Brain microvascular endothelial cell (primary cell): Measurements from ENCODE around the gene RGSL1.
"Not testable (repeated sequence)": the region's sequence is repeated elsewhere in the genome, so short reads cannot be mapped to it uniquely, and the experiment has no call there.

Experiments used
- DNase-seq: peaks from one replicate; pipeline ENCODE4 v3.0.0-alpha.2; 2020
- H3K27ac ChIP-seq: fragments of 250-450 bp; sonication (Bioruptor Pico); 2 replicates; pipeline ENCODE4 v1.5.1; 2020; ENCODE audit warnings: mild to moderate bottlenecking, moderate library complexity
- H3K27me3 ChIP-seq: fragments of 250-450 bp; sonication (Bioruptor Pico); replicated peaks from 2 replicates; pipeline ENCODE4 v1.5.1; 2020; ENCODE audit warnings: mild to moderate bottlenecking
- H3K36me3 ChIP-seq: fragments of 250-450 bp; sonication (Bioruptor Pico); replicated peaks from 2 replicates; pipeline ENCODE4 v1.5.1; 2020; ENCODE audit warnings: mild to moderate bottlenecking
- H3K4me3 ChIP-seq: 2 replicates; pipeline ENCODE4 v1.5.1; 2011; ENCODE audit warnings: low read depth, mild to moderate bottlenecking, control low read depth, low read length, moderate library complexity
- in situ Hi-C: cut with HindIII; loops from 2 replicates; pipeline ENCODE4 v1.10.0; 2017; ENCODE audit warnings: low sequenced_read_pairs, low pct_ligation_motif_present
- TF ChIP-seq, protein P1 (sequence below): IDR thresholded peaks from 2 replicates; pipeline ENCODE4 v1.5.1; 2011; ENCODE audit warnings: low read depth, mild to moderate bottlenecking, moderate library complexity, low read length, control low read depth, inconsistent platforms; ENCODE audit errors: missing control alignments

RGSL1 gene

GRCh38 chr1:182525342-182525741 lies 75.4 kb downstream of the RGSL1 start:
- no peaks in the 10 kb centered on the region for H3K27me3 ChIP-seq
- in situ Hi-C loops = no loop called here
- no peak for DNase-seq
- H3K4me3 ChIP-seq = no peak overlapping the region
- TF ChIP-seq, protein P1, sequence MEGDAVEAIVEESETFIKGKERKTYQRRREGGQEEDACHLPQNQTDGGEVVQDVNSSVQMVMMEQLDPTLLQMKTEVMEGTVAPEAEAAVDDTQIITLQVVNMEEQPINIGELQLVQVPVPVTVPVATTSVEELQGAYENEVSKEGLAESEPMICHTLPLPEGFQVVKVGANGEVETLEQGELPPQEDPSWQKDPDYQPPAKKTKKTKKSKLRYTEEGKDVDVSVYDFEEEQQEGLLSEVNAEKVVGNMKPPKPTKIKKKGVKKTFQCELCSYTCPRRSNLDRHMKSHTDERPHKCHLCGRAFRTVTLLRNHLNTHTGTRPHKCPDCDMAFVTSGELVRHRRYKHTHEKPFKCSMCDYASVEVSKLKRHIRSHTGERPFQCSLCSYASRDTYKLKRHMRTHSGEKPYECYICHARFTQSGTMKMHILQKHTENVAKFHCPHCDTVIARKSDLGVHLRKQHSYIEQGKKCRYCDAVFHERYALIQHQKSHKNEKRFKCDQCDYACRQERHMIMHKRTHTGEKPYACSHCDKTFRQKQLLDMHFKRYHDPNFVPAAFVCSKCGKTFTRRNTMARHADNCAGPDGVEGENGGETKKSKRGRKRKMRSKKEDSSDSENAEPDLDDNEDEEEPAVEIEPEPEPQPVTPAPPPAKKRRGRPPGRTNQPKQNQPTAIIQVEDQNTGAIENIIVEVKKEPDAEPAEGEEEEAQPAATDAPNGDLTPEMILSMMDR = no peak
- H3K36me3 ChIP-seq = no peaks in the 10 kb centered on the region
- H3K27ac ChIP-seq = no peak overlapping the region

DNA sequence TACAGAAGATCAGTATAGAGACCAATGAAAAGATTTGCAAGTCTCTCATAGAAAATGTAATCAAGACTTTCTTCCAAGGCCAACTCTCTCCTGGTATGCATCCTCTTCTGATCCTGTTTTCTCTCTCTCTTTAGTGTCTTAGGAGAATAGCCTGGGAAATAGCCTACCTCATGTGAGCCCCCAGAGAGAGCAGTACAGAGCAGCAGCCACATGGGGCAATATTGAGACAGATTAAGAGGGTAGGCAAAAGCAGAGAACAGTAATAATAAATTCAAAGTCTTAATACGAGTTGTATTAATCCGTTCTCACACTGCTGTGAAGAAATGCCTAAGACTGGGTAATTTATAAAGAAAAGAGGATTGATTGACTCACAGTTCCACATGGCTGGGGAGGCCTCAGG lies 77.7 kb downstream of the RGSL1 start:
- Histone ChIP-seq H3K27ac (no peak overlapping the region), H3K27me3 (no peaks in the 10 kb centered on the region), H3K4me3 (no peak overlapping the region), H3K36me3 (no peaks in the 10 kb centered on the region)
- peak; percentile 4 for DNase-seq
- TF ChIP-seq, protein P1 = peak; percentile 38
- in situ Hi-C loops = no loop called here

- H3K4me3 ChIP-seq, in situ Hi-C loops, H3K36me3 ChIP-seq, DNase-seq, H3K27me3 ChIP-seq, H3K27ac ChIP-seq: not testable (repeated sequence)
These were observed 78.3 kb downstream of the RGSL1 start for GRCh38 chr1:182528206-182528605.

- Histone ChIP-seq H3K27me3 (no peaks in the 10 kb centered on the region), H3K36me3 (no peaks in the 10 kb centered on the region)
- TF ChIP-seq, protein P1 = no peak
These were observed 84.0 kb downstream of the RGSL1 start for GRCh38 chr1:182533896-182534295.

DNA sequence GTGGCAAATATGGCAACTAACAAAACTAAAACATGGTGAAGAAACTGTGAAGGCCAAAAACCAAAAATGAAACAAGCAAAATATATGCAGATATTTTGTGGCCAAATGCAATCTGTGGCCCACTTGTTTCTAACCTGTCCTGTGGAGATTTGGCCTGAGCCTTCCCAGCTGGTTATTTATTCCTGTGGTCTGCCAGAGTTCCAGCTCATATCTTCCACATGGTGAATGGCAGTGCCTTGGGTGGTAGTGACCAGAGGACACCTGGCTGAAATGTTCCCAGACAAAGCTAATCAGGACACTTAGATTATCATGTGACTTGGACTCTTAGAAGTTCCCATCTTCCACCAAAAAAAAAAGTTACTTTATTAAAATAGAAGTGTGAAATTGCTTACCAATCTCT lies 99.4 kb downstream of the RGSL1 start:
- in situ Hi-C loops = no loop called here
- Histone ChIP-seq H3K36me3 (no peaks in the 10 kb centered on the region), H3K27ac (no peak overlapping the region), H3K4me3 (no peak overlapping the region), H3K27me3 (no peaks in the 10 kb centered on the region)
- DNase-seq = no peak
- TF ChIP-seq, protein P1 = no peak

More at GRCh38 chr1:182533896-182534295, 84.0 kb downstream of the RGSL1 start:
- H3K27ac ChIP-seq = no peak overlapping the region
- in situ Hi-C loops = no loop called here
- no peak for DNase-seq
- no peak overlapping the region for H3K4me3 ChIP-seq

- no peak overlapping the region for H3K27ac ChIP-seq
These were observed 99.9 kb downstream of the RGSL1 start for GRCh38 chr1:182549811-182550210.

More at GRCh38 chr1:182549811-182550210, 99.9 kb downstream of the RGSL1 start:
- DNase-seq = no peak
- Histone ChIP-seq H3K36me3 (no peaks in the 10 kb centered on the region), H3K4me3 (no peak overlapping the region), H3K27me3 (no peaks in the 10 kb centered on the region)
- TF ChIP-seq, protein P1 = no peak
- in situ Hi-C loops = no loop called here
